ENCODE results near the gene HSPA1L. TPM values are rescaled to one million over a fixed set of nuclear protein-coding genes. Genes with fewer than 3 reads are reported as not detected.
"Not testable (repeated sequence)": the region's sequence is repeated elsewhere in the genome, so short reads cannot be mapped to it uniquely, and the experiment has no call there.

Gene HSPA1L
- total and polyA plus RNA-seq, 9 donors: 2.3 to 4.1 (median 3.5) TPM

GRCh38 chr6:31857774-31858173 lies 42.7 kb upstream of the HSPA1L start:
- H3K9me3 ChIP-seq (replicated peaks; ENCODE audit: control insufficient read depth, low read depth, low read length); DNase-seq; H3K4me3 ChIP-seq (ENCODE audit: low read length); H3K4me1 ChIP-seq (ENCODE audit: control insufficient read depth, insufficient read depth, low read length); H3K27ac ChIP-seq (ENCODE audit: low read length); H3K27me3 ChIP-seq (ENCODE audit: control insufficient read depth, insufficient read depth, low read length): not testable (repeated sequence)
- H3K36me3 ChIP-seq (ENCODE audit: control insufficient read depth, insufficient read depth, low read length): peaks cover 34% of the 10 kb centered on the region
- WGBS (ENCODE audit: insufficient coverage): 78% methylated on average over 8 of the region's 8 CpGs

- not testable (repeated sequence) for H3K4me1 ChIP-seq (ENCODE audit: control insufficient read depth, insufficient read depth, low read length); H3K36me3 ChIP-seq (ENCODE audit: control insufficient read depth, insufficient read depth, low read length); H3K27me3 ChIP-seq (ENCODE audit: control insufficient read depth, insufficient read depth, low read length); H3K4me3 ChIP-seq (ENCODE audit: low read length); H3K9me3 ChIP-seq (replicated peaks; ENCODE audit: control insufficient read depth, low read depth, low read length); H3K27ac ChIP-seq (ENCODE audit: low read length); DNase-seq
- WGBS (ENCODE audit: insufficient coverage): 81% methylated on average over 23 of the region's 35 CpGs
Observed at GRCh38 chr6:31851980-31852718, 37.1 kb upstream of the HSPA1L start.

- Histone ChIP-seq H3K4me3 (ENCODE audit: low read length) (no peak overlapping the region), H3K9me3 (replicated peaks; ENCODE audit: control insufficient read depth, low read depth, low read length) (no peaks in the 10 kb centered on the region), H3K27ac (ENCODE audit: low read length) (no peak overlapping the region), H3K36me3 (ENCODE audit: control insufficient read depth, insufficient read depth, low read length) (no peaks in the 10 kb centered on the region), H3K27me3 (ENCODE audit: control insufficient read depth, insufficient read depth, low read length) (no peaks in the 10 kb centered on the region), H3K4me1 (ENCODE audit: control insufficient read depth, insufficient read depth, low read length) (no peaks in the 10 kb centered on the region)
- DNase-seq: no peak
- WGBS (ENCODE audit: insufficient coverage): 78% methylated on average over 1 of the region's 2 CpGs
Observed at GRCh38 chr6:31851485-31851832, 36.4 kb upstream of the HSPA1L start.

GRCh38 chr6:31850765-31851484 lies 35.8 kb upstream of the HSPA1L start:
- DNase-seq: no peak
- WGBS (ENCODE audit: insufficient coverage): 90% methylated on average over 2 of the region's 2 CpGs
- Histone ChIP-seq H3K4me1 (ENCODE audit: control insufficient read depth, insufficient read depth, low read length) (no peaks in the 10 kb centered on the region), H3K9me3 (replicated peaks; ENCODE audit: control insufficient read depth, low read depth, low read length) (no peaks in the 10 kb centered on the region), H3K36me3 (ENCODE audit: control insufficient read depth, insufficient read depth, low read length) (no peaks in the 10 kb centered on the region), H3K27ac (ENCODE audit: low read length) (no peak overlapping the region), H3K27me3 (ENCODE audit: control insufficient read depth, insufficient read depth, low read length) (no peaks in the 10 kb centered on the region), H3K4me3 (ENCODE audit: low read length) (no peak overlapping the region)

- Histone ChIP-seq H3K4me3 (ENCODE audit: low read length) (no peak overlapping the region), H3K27ac (ENCODE audit: low read length) (no peak overlapping the region), H3K27me3 (ENCODE audit: control insufficient read depth, insufficient read depth, low read length) (no peaks in the 10 kb centered on the region), H3K36me3 (ENCODE audit: control insufficient read depth, insufficient read depth, low read length) (no peaks in the 10 kb centered on the region), H3K4me1 (ENCODE audit: control insufficient read depth, insufficient read depth, low read length) (no peaks in the 10 kb centered on the region), H3K9me3 (replicated peaks; ENCODE audit: control insufficient read depth, low read depth, low read length) (no peaks in the 10 kb centered on the region)
- WGBS (ENCODE audit: insufficient coverage): 54% methylated on average over 1 of the region's 2 CpGs
- DNase-seq: no peak
Observed at GRCh38 chr6:31847276-31847978, 32.3 kb upstream of the HSPA1L start.

GRCh38 chr6:31844507-31844906 lies 29.4 kb upstream of the HSPA1L start:
- H3K36me3 ChIP-seq (ENCODE audit: control insufficient read depth, insufficient read depth, low read length): peaks cover 17% of the 10 kb centered on the region
- DNase-seq: no peak
- 100% methylated on average over 2 of the region's 3 CpGs for WGBS (ENCODE audit: insufficient coverage)
- no peak overlapping the region for H3K4me3 ChIP-seq (ENCODE audit: low read length)
- H3K4me1 ChIP-seq (ENCODE audit: control insufficient read depth, insufficient read depth, low read length): no peaks in the 10 kb centered on the region
- no peak overlapping the region for H3K27ac ChIP-seq (ENCODE audit: low read length)
- no peaks in the 10 kb centered on the region for H3K27me3 ChIP-seq (ENCODE audit: control insufficient read depth, insufficient read depth, low read length)
- H3K9me3 ChIP-seq (replicated peaks; ENCODE audit: control insufficient read depth, low read depth, low read length): no peaks in the 10 kb centered on the region

GRCh38 chr6:31842053-31842452 lies 27.0 kb upstream of the HSPA1L start:
- Histone ChIP-seq H3K27me3 (ENCODE audit: control insufficient read depth, insufficient read depth, low read length) (no peaks in the 10 kb centered on the region), H3K4me1 (ENCODE audit: control insufficient read depth, insufficient read depth, low read length) (peaks cover 10% of the 10 kb centered on the region), H3K4me3 (ENCODE audit: low read length) (no peak overlapping the region), H3K9me3 (replicated peaks; ENCODE audit: control insufficient read depth, low read depth, low read length) (no peaks in the 10 kb centered on the region), H3K36me3 (ENCODE audit: control insufficient read depth, insufficient read depth, low read length) (peaks cover 41% of the 10 kb centered on the region), H3K27ac (ENCODE audit: low read length) (no peak overlapping the region)
- no peak for DNase-seq
- WGBS (ENCODE audit: insufficient coverage): 94% methylated on average over 6 of the region's 9 CpGs

GRCh38 chr6:31839779-31840126 lies 24.7 kb upstream of the HSPA1L start:
- peaks cover 53% of the 10 kb centered on the region for H3K36me3 ChIP-seq (ENCODE audit: control insufficient read depth, insufficient read depth, low read length)
- H3K4me3 ChIP-seq (ENCODE audit: low read length); H3K27me3 ChIP-seq (ENCODE audit: control insufficient read depth, insufficient read depth, low read length); DNase-seq; H3K27ac ChIP-seq (ENCODE audit: low read length); H3K9me3 ChIP-seq (replicated peaks; ENCODE audit: control insufficient read depth, low read depth, low read length): not testable (repeated sequence)
- peaks cover 27% of the 10 kb centered on the region for H3K4me1 ChIP-seq (ENCODE audit: control insufficient read depth, insufficient read depth, low read length)
- WGBS (ENCODE audit: insufficient coverage): 76% methylated on average over 5 of the region's 8 CpGs

GRCh38 chr6:31838968-31839367 lies 23.9 kb upstream of the HSPA1L start:
- no peaks in the 10 kb centered on the region for H3K9me3 ChIP-seq (replicated peaks; ENCODE audit: control insufficient read depth, low read depth, low read length)
- H3K27ac ChIP-seq (ENCODE audit: low read length): no peak overlapping the region
- no peaks in the 10 kb centered on the region for H3K27me3 ChIP-seq (ENCODE audit: control insufficient read depth, insufficient read depth, low read length)
- H3K4me3 ChIP-seq (ENCODE audit: low read length): no peak overlapping the region
- WGBS (ENCODE audit: insufficient coverage): 43% methylated on average over 1 of the region's 3 CpGs
- H3K4me1 ChIP-seq (ENCODE audit: control insufficient read depth, insufficient read depth, low read length): peaks cover 30% of the 10 kb centered on the region
- H3K36me3 ChIP-seq (ENCODE audit: control insufficient read depth, insufficient read depth, low read length): peaks cover 53% of the 10 kb centered on the region
- no peak for DNase-seq

- Histone ChIP-seq H3K4me1 (ENCODE audit: control insufficient read depth, insufficient read depth, low read length) (peaks cover 32% of the 10 kb centered on the region), H3K36me3 (ENCODE audit: control insufficient read depth, insufficient read depth, low read length) (peaks cover 53% of the 10 kb centered on the region)
- not testable (repeated sequence) for H3K4me3 ChIP-seq (ENCODE audit: low read length); DNase-seq; H3K27ac ChIP-seq (ENCODE audit: low read length); H3K27me3 ChIP-seq (ENCODE audit: control insufficient read depth, insufficient read depth, low read length); H3K9me3 ChIP-seq (replicated peaks; ENCODE audit: control insufficient read depth, low read depth, low read length)
- no CpG with 5 or more reads among the region's 9 CpGs for WGBS (ENCODE audit: insufficient coverage)
Observed at GRCh38 chr6:31838114-31838553, 23.1 kb upstream of the HSPA1L start.

Measured in muscle of leg (tissue), 11 donors.